Activated CD4-positive, alpha-beta T cell treated with anti-CD3 and anti-CD28 coated beads, Interleukin-10, Interleukin-2, amounts not matched to agents 100 ng/mL and 50 ng/mL, durations not matched to agents 16 hours and 8 hours (primary cell): Measurements from ENCODE around the gene RAPGEF1.
"Not testable (repeated sequence)": the region's sequence is repeated elsewhere in the genome, so short reads cannot be mapped to it uniquely, and the experiment has no call there.

Experiments
- DNase-seq: peaks from one replicate; pipeline ENCODE4 v3.0.0-alpha.2; 2020

The RAPGEF1 gene

DNA sequence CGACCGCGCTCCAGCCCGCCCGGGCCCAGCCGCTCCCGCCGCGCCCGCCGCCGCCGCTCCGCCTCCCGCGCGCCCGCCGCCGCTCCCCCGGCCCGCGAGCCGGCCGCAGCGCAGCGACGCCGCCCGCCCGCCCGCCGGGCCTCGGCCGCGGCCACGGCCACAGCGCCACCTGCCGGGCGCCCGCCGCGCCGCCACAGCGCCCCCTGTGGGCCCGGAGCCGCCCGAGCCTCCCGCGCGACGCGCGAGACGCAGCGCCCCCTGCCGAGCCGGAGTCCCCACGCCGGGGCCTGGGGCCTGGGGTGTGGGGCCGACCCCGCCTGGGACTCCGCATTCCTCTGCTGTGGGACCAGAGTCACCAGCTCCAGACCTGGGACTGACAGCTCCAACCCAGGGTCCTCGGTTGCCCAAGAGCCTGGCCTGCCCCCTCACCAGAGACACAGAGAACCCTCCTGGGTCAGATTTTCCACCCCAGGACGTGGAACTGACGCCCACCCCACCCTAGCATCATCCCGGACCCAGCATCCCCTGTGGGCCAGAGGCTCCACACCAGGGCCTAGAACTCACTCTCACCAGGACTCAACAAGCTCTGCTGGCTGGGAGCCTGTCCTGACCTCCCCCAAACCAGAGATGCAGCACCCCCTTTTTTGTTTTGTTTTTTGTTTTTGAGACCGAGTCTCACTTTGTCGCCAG lies at the start of gene RAPGEF1:
TSS of gene RAPGEF1 (minus strand) at position 118 of the 690 bp plus-strand sequence. CDS start 246 bp downstream, outside the sequence.
- peak; percentile 88 for DNase-seq

DNA sequence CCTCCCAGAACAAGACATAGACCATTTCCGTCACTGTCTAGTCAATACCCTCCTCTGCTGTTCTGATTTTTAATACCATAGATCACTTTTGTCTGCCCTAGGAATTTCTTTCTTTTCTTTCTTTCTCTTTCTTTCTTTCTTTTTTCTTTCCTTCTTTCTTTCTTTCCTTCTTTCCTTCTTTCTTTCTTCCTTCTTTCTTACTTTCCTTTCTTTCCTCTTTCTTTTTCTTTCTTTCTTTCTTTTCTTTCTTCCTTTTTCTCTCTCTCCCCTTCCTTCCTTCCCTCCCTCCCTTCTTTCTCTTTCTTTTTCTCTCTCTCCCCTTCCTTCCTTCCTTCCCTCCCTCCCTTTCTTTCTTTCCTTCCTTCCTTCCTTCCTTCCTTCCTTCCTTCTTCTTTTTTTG lies 49.0 kb upstream of the RAPGEF1 start:
- DNase-seq: no peak

GRCh38 chr9:131787838-131788237 lies 48.0 kb upstream of the RAPGEF1 start:
- no peak for DNase-seq

- DNase-seq: no peak
These were observed 45.0 kb upstream of the RAPGEF1 start for GRCh38 chr9:131784748-131785501.

DNA sequence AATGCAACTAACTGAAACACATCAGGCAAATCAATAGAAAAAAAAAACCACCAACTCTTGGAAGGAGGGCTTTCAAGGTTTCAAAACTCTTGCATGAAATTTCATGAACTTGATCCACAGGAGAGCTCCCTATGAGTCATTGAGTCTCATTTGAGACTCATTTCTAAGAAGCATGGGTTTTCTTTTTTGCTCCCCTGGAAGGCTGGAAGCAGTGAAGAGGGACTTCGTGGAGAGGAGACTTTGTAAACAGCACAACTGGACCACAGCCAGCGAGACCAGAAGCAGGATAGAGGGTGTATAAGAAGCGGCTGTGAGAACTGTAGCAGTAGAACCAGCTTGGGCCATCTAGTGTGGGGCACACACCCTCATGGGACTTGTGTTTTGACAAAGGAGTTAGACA lies 41.2 kb upstream of the RAPGEF1 start:
- no peak for DNase-seq

GRCh38 chr9:131776473-131776872 lies 36.6 kb upstream of the RAPGEF1 start:
- peak; percentile 18 for DNase-seq

DNA sequence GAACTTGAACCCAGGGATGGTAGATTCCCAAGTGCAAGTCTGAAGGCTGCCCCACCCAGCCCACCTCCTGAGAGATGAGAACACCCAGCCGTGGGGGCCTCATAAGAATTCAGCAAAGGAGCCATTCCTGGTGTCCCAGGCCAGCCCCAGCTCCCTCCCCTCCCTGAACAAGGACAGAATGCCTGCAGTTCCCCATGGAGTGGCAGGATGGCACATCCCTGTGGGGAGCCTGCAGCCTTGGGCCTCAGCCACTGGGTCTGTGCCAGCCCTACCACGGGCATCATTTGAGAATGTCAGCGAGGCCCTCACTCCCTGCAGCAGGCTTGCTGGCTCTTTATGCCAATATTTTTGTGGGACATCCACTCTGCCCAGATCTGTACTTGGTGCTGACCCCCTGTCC lies 36.2 kb upstream of the RAPGEF1 start:
- no peak for DNase-seq

GRCh38 chr9:131774636-131775035 lies 34.8 kb upstream of the RAPGEF1 start:
- DNase-seq: no peak

- DNase-seq: peak; percentile 22
These were observed 34.1 kb upstream of the RAPGEF1 start for GRCh38 chr9:131773911-131774379.

- DNase-seq: no peak
These were observed 33.1 kb upstream of the RAPGEF1 start for GRCh38 chr9:131772940-131773339.

GRCh38 chr9:131771646-131772045 lies 31.8 kb upstream of the RAPGEF1 start:
- DNase-seq: no peak

DNA sequence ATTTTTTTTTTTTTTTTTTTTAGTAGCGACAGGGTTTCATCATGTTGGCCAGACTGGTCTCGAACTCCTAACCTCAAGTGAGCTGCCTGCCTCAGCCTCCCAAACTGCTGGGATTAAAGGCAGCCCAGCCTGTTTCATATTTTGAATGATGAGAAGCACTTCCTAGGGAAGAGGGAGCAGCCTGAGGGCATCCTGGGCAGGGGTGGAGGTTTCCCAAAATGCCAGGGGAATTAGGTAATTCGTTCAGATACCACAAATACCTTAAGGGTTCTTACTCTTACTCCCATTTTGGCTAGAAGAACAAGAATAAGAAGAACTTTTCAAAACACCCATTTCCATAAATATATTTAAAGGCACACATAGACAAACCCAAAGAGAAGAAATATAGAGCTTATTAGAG lies 29.5 kb upstream of the RAPGEF1 start:
- DNase-seq: no peak

GRCh38 chr9:131764568-131764967 lies 24.7 kb upstream of the RAPGEF1 start:
- DNase-seq: no peak

DNA sequence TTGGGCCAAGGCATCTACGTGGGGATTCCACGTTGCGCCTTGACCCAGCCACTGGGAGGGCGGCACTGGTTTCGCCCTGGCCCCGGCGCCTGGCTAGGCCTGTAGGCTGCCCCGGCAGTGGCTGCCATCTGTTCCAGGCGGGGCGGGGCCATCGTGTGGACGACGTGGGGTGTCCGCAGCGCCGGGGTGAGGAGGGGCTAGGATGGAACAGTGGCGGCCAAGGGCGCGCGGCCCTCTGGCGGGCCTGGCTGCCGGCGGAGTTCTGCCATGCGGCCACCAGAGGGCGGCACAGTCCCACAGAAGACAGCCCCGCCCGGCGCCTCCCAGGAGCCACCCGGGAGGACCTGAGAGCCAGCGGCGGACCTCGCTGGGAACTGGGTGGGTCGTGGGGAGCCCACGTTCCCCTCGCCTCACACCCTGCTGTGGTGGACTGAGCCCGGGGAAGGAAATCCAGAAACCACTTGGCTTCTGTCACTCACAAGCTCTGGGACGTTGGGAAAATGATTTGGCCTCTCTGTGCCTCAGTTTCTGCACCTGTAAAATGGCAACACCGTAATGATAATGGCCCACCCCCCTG lies 22.6 kb upstream of the RAPGEF1 start:
- DNase-seq: peak; percentile 82

DNA sequence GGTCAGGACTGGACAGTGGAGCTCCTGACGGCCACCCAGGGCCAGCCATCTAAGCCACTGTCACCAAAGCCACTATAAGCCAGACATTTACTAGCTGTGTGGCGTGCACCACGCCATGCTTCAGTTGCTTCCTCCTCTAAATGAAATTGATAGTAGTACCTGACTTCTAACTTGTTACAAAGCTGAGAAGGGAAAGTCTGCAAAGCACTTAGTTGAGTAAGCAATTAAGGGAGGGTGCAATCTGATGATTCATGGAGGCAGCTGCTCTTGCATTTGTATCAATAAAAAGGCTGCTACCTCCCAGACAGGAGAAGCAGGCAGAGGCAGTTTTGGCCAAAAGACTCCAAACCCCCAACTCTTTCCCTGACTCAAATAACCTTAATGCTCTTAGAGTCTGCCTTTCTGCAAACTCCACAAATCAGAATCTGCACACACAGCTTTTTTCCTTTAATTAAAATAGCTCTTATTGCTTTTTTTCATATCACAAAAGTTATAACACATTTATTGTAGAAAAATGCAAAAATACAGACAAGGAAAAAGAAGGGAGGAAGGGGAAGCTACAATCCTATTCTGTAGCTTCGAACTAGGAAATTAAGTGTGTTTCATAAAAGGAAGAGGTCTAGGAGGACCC lies 19.3 kb upstream of the RAPGEF1 start:
- no peak for DNase-seq

GRCh38 chr9:131757549-131757948 lies 17.7 kb upstream of the RAPGEF1 start:
- no peak for DNase-seq

DNA sequence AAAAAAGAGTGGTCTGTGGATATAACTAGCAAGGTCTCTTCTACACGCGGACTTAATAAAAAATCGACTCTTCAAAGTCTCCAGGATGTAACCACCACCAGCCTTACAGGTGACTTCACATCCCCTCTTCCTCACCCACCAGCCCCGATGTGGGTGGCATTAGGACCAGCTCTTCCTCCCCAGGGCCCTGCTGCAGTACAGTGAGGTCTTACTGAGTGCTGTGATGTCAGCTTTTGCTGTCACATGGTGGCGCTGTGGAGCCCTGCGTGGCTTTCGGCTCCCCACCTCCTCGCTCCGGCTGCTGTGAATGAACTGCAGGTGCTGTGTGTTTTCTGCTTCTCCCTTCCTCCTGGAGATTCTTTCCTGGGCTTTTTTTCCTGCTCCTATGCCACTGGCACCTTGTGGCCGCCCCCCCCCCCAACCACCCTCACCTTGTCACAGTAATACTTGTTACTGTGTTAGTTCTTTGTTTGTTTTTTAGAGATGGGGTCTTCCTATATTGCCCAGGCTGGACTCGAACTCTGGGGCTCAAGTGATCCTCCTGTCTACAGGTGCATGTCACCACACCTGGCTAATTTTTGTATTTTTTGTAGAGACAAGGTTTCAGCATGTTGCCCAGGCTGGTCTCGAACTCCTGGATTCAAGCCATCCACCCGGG lies 15.8 kb upstream of the RAPGEF1 start:
- peak; percentile 89 for DNase-seq

GRCh38 chr9:131754846-131755245 lies 15.0 kb upstream of the RAPGEF1 start:
- no peak for DNase-seq

- not testable (repeated sequence) for DNase-seq
These were observed 13.9 kb upstream of the RAPGEF1 start for GRCh38 chr9:131753751-131754150.

- no peak for DNase-seq
These were observed 12.5 kb upstream of the RAPGEF1 start for GRCh38 chr9:131752231-131752884.

GRCh38 chr9:131748411-131748955 lies 8.6 kb upstream of the RAPGEF1 start:
- no peak for DNase-seq

GRCh38 chr9:131747352-131747751 lies 7.5 kb upstream of the RAPGEF1 start:
- peak; percentile 68 for DNase-seq
